Measurements from ENCODE around the gene CFAP221.

CFAP221 gene

GRCh38 chr2:119691189-119691588 lies 146.9 kb downstream of the CFAP221 start:
- FAIRE-seq (no peak), DNase-seq (ENCODE audit: insufficient read length, low spot score) (no peak)
- TF ChIP-seq PAX5 (IDR thresholded peaks at IDR 0.05; ENCODE audit: insufficient read depth, low read length, severe bottlenecking) (no peak), POLR2AphosphoS5 (IDR thresholded peaks at IDR 0.05; ENCODE audit: low read depth, low read length) (no peak), POLR2A (IDR thresholded peaks at IDR 0.05; ENCODE audit: low read depth, low read length) (no peak), TAF1 (IDR thresholded peaks at IDR 0.05; ENCODE audit: low read depth, low read length) (no peak), SPI1 (IDR thresholded peaks at IDR 0.05; ENCODE audit: low read depth, low read length) (no peak), POU2F2 (IDR thresholded peaks at IDR 0.05; ENCODE audit: low read depth, low read length) (no peak)

- TF ChIP-seq PAX5 (IDR thresholded peaks at IDR 0.05; ENCODE audit: insufficient read depth, low read length, severe bottlenecking) (no peak), POLR2AphosphoS5 (IDR thresholded peaks at IDR 0.05; ENCODE audit: low read depth, low read length) (no peak)
- DNase-seq (ENCODE audit: insufficient read length, low spot score) (no peak), FAIRE-seq (no peak)
Observed at GRCh38 chr2:119691651-119692245, 147.5 kb downstream of the CFAP221 start.

- no peak for TF ChIP-seq TAF1 (IDR thresholded peaks at IDR 0.05; ENCODE audit: low read depth, low read length)
- TF ChIP-seq POLR2A (IDR thresholded peaks at IDR 0.05; ENCODE audit: low read depth, low read length) = no peak
- no peak for TF ChIP-seq POU2F2 (IDR thresholded peaks at IDR 0.05; ENCODE audit: low read depth, low read length)
- no peak for TF ChIP-seq PAX5 (IDR thresholded peaks at IDR 0.05; ENCODE audit: insufficient read depth, low read length, severe bottlenecking)
- no peak for TF ChIP-seq SPI1 (IDR thresholded peaks at IDR 0.05; ENCODE audit: low read depth, low read length)
- FAIRE-seq = no peak
- no peak for DNase-seq (ENCODE audit: insufficient read length, low spot score)
Observed at GRCh38 chr2:119692310-119692709, 148.1 kb downstream of the CFAP221 start.

- FAIRE-seq = no peak
- TF ChIP-seq SPI1 (IDR thresholded peaks at IDR 0.05; ENCODE audit: low read depth, low read length) (no peak), PAX5 (IDR thresholded peaks at IDR 0.05; ENCODE audit: insufficient read depth, low read length, severe bottlenecking) (no peak), POU2F2 (IDR thresholded peaks at IDR 0.05; ENCODE audit: low read depth, low read length) (no peak), TAF1 (IDR thresholded peaks at IDR 0.05; ENCODE audit: low read depth, low read length) (no peak), POLR2AphosphoS5 (IDR thresholded peaks at IDR 0.05; ENCODE audit: low read depth, low read length) (no peak), POLR2A (IDR thresholded peaks at IDR 0.05; ENCODE audit: low read depth, low read length) (no peak)
Observed at GRCh38 chr2:119692954-119693353, 148.7 kb downstream of the CFAP221 start.

GRCh38 chr2:119693567-119693966 lies 149.3 kb downstream of the CFAP221 start:
- no peak for FAIRE-seq
- TF ChIP-seq POLR2A (IDR thresholded peaks at IDR 0.05; ENCODE audit: low read depth, low read length) (no peak), SPI1 (IDR thresholded peaks at IDR 0.05; ENCODE audit: low read depth, low read length) (no peak), POLR2AphosphoS5 (IDR thresholded peaks at IDR 0.05; ENCODE audit: low read depth, low read length) (no peak), TAF1 (IDR thresholded peaks at IDR 0.05; ENCODE audit: low read depth, low read length) (no peak), PAX5 (IDR thresholded peaks at IDR 0.05; ENCODE audit: insufficient read depth, low read length, severe bottlenecking) (no peak), POU2F2 (IDR thresholded peaks at IDR 0.05; ENCODE audit: low read depth, low read length) (no peak)

More at GRCh38 chr2:119692954-119693353, 148.7 kb downstream of the CFAP221 start:
- no peak for DNase-seq (ENCODE audit: insufficient read length, low spot score)

GRCh38 chr2:119693967-119694366 lies 149.7 kb downstream of the CFAP221 start:
- peak; percentile 87 for FAIRE-seq
- no peak for TF ChIP-seq POLR2AphosphoS5 (IDR thresholded peaks at IDR 0.05; ENCODE audit: low read depth, low read length)
- TF ChIP-seq POLR2A (IDR thresholded peaks at IDR 0.05; ENCODE audit: low read depth, low read length) = no peak
- TF ChIP-seq POU2F2 (IDR thresholded peaks at IDR 0.05; ENCODE audit: low read depth, low read length) = no peak
- TF ChIP-seq PAX5 (IDR thresholded peaks at IDR 0.05; ENCODE audit: insufficient read depth, low read length, severe bottlenecking) = no peak
- no peak for TF ChIP-seq SPI1 (IDR thresholded peaks at IDR 0.05; ENCODE audit: low read depth, low read length)
- no peak for TF ChIP-seq TAF1 (IDR thresholded peaks at IDR 0.05; ENCODE audit: low read depth, low read length)
- no peak for DNase-seq (ENCODE audit: insufficient read length, low spot score)

More at GRCh38 chr2:119693567-119693966, 149.3 kb downstream of the CFAP221 start:
- no peak for DNase-seq (ENCODE audit: insufficient read length, low spot score)

GRCh38 chr2:119694470-119694844 lies 150.2 kb downstream of the CFAP221 start:
- DNase-seq (ENCODE audit: insufficient read length, low spot score) (no peak), FAIRE-seq (no peak)
- TF ChIP-seq TAF1 (IDR thresholded peaks at IDR 0.05; ENCODE audit: low read depth, low read length) = no peak
- TF ChIP-seq POU2F2 (IDR thresholded peaks at IDR 0.05; ENCODE audit: low read depth, low read length) = no peak
- no peak for TF ChIP-seq SPI1 (IDR thresholded peaks at IDR 0.05; ENCODE audit: low read depth, low read length)
- TF ChIP-seq PAX5 (IDR thresholded peaks at IDR 0.05; ENCODE audit: insufficient read depth, low read length, severe bottlenecking) = no peak
- TF ChIP-seq POLR2A (IDR thresholded peaks at IDR 0.05; ENCODE audit: low read depth, low read length) = no peak
- TF ChIP-seq POLR2AphosphoS5 (IDR thresholded peaks at IDR 0.05; ENCODE audit: low read depth, low read length) = no peak

GRCh38 chr2:119694845-119695521 lies 150.7 kb downstream of the CFAP221 start:
- FAIRE-seq (no peak), DNase-seq (ENCODE audit: insufficient read length, low spot score) (no peak)
- TF ChIP-seq POLR2AphosphoS5 (IDR thresholded peaks at IDR 0.05; ENCODE audit: low read depth, low read length) = no peak
- TF ChIP-seq POU2F2 (IDR thresholded peaks at IDR 0.05; ENCODE audit: low read depth, low read length) = no peak
- no peak for TF ChIP-seq SPI1 (IDR thresholded peaks at IDR 0.05; ENCODE audit: low read depth, low read length)
- no peak for TF ChIP-seq PAX5 (IDR thresholded peaks at IDR 0.05; ENCODE audit: insufficient read depth, low read length, severe bottlenecking)
- TF ChIP-seq POLR2A (IDR thresholded peaks at IDR 0.05; ENCODE audit: low read depth, low read length) = no peak
- no peak for TF ChIP-seq TAF1 (IDR thresholded peaks at IDR 0.05; ENCODE audit: low read depth, low read length)

- FAIRE-seq = no peak
- no peak for DNase-seq (ENCODE audit: insufficient read length, low spot score)
- TF ChIP-seq POLR2AphosphoS5 (IDR thresholded peaks at IDR 0.05; ENCODE audit: low read depth, low read length) (no peak), SPI1 (IDR thresholded peaks at IDR 0.05; ENCODE audit: low read depth, low read length) (no peak), POU2F2 (IDR thresholded peaks at IDR 0.05; ENCODE audit: low read depth, low read length) (no peak), PAX5 (IDR thresholded peaks at IDR 0.05; ENCODE audit: insufficient read depth, low read length, severe bottlenecking) (no peak), TAF1 (IDR thresholded peaks at IDR 0.05; ENCODE audit: low read depth, low read length) (no peak), POLR2A (IDR thresholded peaks at IDR 0.05; ENCODE audit: low read depth, low read length) (no peak)
Observed at GRCh38 chr2:119696005-119696404, 151.8 kb downstream of the CFAP221 start.
